ENCODE data around the gene CFHR5. TPM values are rescaled to one million over a fixed set of nuclear protein-coding genes. Genes with fewer than 3 reads are reported as not detected.

CFHR5 gene
- total RNA-seq, 2 experiments from 2014 or later: not detected

DNA sequence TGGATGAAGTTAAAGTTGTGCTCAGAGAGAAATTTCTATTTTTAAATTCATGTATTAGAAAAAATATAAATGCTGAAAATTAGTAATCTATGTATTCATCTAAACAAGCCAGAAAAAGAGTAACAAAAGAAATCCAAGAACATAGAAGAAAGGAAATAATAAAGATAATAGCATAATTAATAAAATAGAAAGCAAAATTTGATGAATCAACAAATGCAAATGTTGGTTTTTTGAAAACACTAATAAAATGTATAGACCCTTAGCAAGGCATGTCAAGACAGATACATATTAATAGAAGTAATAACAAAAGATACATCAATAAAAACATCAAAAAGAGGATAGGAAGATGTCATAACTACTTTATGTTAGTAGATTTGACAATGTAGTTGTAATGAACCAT, 71.7 kb downstream of the CFHR5 start:
- H3K27ac Mint-ChIP-seq: no peak overlapping the region
- CTCF ChIA-PET: no interaction called here
- DNase-seq (no peak), ATAC-seq (ENCODE audit: poor library complexity) (no peak)
- H3K36me3 ChIP-seq (ENCODE audit: insufficient read depth, low read length): no peaks in the 10 kb centered on the region
- no peak overlapping the region for H3K4me3 Mint-ChIP-seq
- no peak overlapping the region for H3K4me3 ChIP-seq (ENCODE audit: low read length)
- intact Hi-C loops (cut with DNase I, micrococcal nuclease): no loop called here
- H3K27me3 ChIP-seq (ENCODE audit: control insufficient read depth in 1 of 2, insufficient read depth in 2 of 2, low read length in 2 of 2): no peaks in the 10 kb centered on the region
- no peaks in the 10 kb centered on the region for H3K9me3 Mint-ChIP-seq
- H3K27ac ChIP-seq (ENCODE audit: low read depth in 1 of 2, low read length in 2 of 2): no peak overlapping the region
- no peaks in the 10 kb centered on the region for H3K4me1 ChIP-seq (ENCODE audit: insufficient read depth, low read length)
- no peaks in the 10 kb centered on the region for H3K4me1 Mint-ChIP-seq (ENCODE audit: low read depth)
- peaks cover 19% of the 10 kb centered on the region for H3K27me3 Mint-ChIP-seq
- no peaks in the 10 kb centered on the region for H3K36me3 Mint-ChIP-seq (ENCODE audit: low read depth)
- POLR2A ChIA-PET: no interaction called here
- TF ChIP-seq, protein P1, sequence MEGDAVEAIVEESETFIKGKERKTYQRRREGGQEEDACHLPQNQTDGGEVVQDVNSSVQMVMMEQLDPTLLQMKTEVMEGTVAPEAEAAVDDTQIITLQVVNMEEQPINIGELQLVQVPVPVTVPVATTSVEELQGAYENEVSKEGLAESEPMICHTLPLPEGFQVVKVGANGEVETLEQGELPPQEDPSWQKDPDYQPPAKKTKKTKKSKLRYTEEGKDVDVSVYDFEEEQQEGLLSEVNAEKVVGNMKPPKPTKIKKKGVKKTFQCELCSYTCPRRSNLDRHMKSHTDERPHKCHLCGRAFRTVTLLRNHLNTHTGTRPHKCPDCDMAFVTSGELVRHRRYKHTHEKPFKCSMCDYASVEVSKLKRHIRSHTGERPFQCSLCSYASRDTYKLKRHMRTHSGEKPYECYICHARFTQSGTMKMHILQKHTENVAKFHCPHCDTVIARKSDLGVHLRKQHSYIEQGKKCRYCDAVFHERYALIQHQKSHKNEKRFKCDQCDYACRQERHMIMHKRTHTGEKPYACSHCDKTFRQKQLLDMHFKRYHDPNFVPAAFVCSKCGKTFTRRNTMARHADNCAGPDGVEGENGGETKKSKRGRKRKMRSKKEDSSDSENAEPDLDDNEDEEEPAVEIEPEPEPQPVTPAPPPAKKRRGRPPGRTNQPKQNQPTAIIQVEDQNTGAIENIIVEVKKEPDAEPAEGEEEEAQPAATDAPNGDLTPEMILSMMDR (IDR thresholded peaks at IDR 0.05): no peak
- no peaks in the 10 kb centered on the region for H3K9me3 ChIP-seq (ENCODE audit: control insufficient read depth in 1 of 2, insufficient read depth in 1 of 2, low read length in 2 of 2)

Other genes with a start within 250 kb of the CFHR5 start
- not detected for gene CFHR3, start 202.7 kb upstream of the CFHR5 start, total RNA-seq
- gene CFHR1, start 157.8 kb upstream of the CFHR5 start, total RNA-seq: not detected
- not detected for gene CFHR4, start 89.5 kb upstream of the CFHR5 start, total RNA-seq
- not detected for gene CFHR2, start 33.8 kb upstream of the CFHR5 start, total RNA-seq
- gene F13B, start 89.7 kb downstream of the CFHR5 start, total RNA-seq: not detected
- gene ASPM, start 169.1 kb downstream of the CFHR5 start, total RNA-seq: under 1 TPM; 0.25 to 0.36 TPM
- gene ZBTB41, start 223.7 kb downstream of the CFHR5 start, total RNA-seq: 1 to 10 TPM; 5.1 to 5.2 TPM

Measured in CD4-positive, alpha-beta T cell (primary cell).